HL-60 (cell line): Measurements from ENCODE around the gene RNASEH2C.

ENCODE experiments used
- GABPA ChIP-seq: IDR thresholded peaks from 2 replicates; pipeline ENCODE4 v1.6.1; 2012; ENCODE audit warnings: low read depth
- POLR2AphosphoS5 ChIP-seq: IDR thresholded peaks from 2 replicates; pipeline ENCODE4 v1.6.1; 2012; ENCODE audit warnings: low read depth
- TF ChIP-seq, protein P1 (sequence below): IDR thresholded peaks from one replicate; pipeline ENCODE4 v1.5.1; 2011; ENCODE audit warnings: low read length, control low read depth, inconsistent platforms; ENCODE audit not compliant: insufficient read depth
- TF ChIP-seq, protein P2 (sequence below): IDR thresholded peaks from 2 replicates; pipeline ENCODE4 v1.6.1; 2012; ENCODE audit warnings: low read depth; ENCODE audit not compliant: insufficient replicate concordance

DNA sequence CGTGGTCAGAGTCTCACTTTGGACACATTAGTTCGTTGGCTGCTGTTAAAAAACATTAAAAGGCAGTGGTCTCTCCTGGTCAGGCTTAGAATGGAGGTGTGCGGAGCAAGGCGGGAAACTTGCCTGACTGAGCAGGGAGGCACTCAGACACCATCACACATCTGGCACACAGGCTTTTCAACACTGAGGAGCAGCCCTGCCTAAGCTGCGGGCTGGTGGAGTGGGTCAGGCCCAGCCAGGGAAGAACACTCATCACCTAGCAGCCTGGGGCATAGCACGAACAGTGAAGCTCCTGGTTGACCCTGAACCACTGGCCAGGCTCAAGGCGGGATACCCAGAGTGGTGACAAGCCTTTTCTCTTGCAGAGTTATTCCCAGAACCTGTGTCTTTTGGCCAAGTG lies 4.3 kb downstream of the RNASEH2C start:
- TF ChIP-seq, protein P1, sequence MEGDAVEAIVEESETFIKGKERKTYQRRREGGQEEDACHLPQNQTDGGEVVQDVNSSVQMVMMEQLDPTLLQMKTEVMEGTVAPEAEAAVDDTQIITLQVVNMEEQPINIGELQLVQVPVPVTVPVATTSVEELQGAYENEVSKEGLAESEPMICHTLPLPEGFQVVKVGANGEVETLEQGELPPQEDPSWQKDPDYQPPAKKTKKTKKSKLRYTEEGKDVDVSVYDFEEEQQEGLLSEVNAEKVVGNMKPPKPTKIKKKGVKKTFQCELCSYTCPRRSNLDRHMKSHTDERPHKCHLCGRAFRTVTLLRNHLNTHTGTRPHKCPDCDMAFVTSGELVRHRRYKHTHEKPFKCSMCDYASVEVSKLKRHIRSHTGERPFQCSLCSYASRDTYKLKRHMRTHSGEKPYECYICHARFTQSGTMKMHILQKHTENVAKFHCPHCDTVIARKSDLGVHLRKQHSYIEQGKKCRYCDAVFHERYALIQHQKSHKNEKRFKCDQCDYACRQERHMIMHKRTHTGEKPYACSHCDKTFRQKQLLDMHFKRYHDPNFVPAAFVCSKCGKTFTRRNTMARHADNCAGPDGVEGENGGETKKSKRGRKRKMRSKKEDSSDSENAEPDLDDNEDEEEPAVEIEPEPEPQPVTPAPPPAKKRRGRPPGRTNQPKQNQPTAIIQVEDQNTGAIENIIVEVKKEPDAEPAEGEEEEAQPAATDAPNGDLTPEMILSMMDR: no peak
- no peak for TF ChIP-seq GABPA
- TF ChIP-seq, protein P2, sequence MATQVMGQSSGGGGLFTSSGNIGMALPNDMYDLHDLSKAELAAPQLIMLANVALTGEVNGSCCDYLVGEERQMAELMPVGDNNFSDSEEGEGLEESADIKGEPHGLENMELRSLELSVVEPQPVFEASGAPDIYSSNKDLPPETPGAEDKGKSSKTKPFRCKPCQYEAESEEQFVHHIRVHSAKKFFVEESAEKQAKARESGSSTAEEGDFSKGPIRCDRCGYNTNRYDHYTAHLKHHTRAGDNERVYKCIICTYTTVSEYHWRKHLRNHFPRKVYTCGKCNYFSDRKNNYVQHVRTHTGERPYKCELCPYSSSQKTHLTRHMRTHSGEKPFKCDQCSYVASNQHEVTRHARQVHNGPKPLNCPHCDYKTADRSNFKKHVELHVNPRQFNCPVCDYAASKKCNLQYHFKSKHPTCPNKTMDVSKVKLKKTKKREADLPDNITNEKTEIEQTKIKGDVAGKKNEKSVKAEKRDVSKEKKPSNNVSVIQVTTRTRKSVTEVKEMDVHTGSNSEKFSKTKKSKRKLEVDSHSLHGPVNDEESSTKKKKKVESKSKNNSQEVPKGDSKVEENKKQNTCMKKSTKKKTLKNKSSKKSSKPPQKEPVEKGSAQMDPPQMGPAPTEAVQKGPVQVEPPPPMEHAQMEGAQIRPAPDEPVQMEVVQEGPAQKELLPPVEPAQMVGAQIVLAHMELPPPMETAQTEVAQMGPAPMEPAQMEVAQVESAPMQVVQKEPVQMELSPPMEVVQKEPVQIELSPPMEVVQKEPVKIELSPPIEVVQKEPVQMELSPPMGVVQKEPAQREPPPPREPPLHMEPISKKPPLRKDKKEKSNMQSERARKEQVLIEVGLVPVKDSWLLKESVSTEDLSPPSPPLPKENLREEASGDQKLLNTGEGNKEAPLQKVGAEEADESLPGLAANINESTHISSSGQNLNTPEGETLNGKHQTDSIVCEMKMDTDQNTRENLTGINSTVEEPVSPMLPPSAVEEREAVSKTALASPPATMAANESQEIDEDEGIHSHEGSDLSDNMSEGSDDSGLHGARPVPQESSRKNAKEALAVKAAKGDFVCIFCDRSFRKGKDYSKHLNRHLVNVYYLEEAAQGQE: no peak
- TF ChIP-seq POLR2AphosphoS5: no peak
